Neural crest cell (in vitro differentiated cells): ENCODE measurements around the gene WNK2. TPM values are rescaled to one million over a fixed set of nuclear protein-coding genes. Genes with fewer than 3 reads are reported as not detected.
"Not testable (repeated sequence)": the region's sequence is repeated elsewhere in the genome, so short reads cannot be mapped to it uniquely, and the experiment has no call there.

Experiments
- DNase-seq: peaks from one replicate; pipeline ENCODE4 v3.0.0; 2021; ENCODE audit warnings: low read depth, mixed read lengths, low spot score
- H3K27ac Mint-ChIP-seq: one replicate; pipeline ENCODE4 v1.8.0; 2021; ENCODE audit warnings: mild to moderate bottlenecking, mixed read lengths; ENCODE audit not compliant: unreplicated experiment
- H3K27me3 Mint-ChIP-seq: 2 replicates; pipeline ENCODE4 v1.8.0; 2021; ENCODE audit warnings: low read depth, mild to moderate bottlenecking, mixed read lengths
- H3K36me3 Mint-ChIP-seq: 2 replicates; pipeline ENCODE4 v1.8.0; 2021; ENCODE audit warnings: low read depth, mild to moderate bottlenecking, mixed read lengths
- H3K4me1 Mint-ChIP-seq: 2 replicates; pipeline ENCODE4 v1.8.0; 2021; ENCODE audit warnings: mixed read lengths
- H3K4me3 Mint-ChIP-seq: one replicate; pipeline ENCODE4 v1.8.0; 2021; ENCODE audit warnings: mild to moderate bottlenecking, mixed read lengths
- H3K9me3 Mint-ChIP-seq: 2 replicates; pipeline ENCODE4 v1.8.0; 2021; ENCODE audit warnings: mixed read lengths
- total RNA-seq: library from RNA; stranded (reverse); gene quantifications from 2 replicates; pipeline ENCODE4 v1.2.1, GENCODE V29; 2021
- TF ChIP-seq, protein P1 (sequence below): fragments of 200-600 bp; sonication (generic); conservative IDR thresholded peaks from 2 replicates; pipeline ENCODE4 v1.5.0; 2021; ENCODE audit warnings: antibody characterized with exemption, mild to moderate bottlenecking

The WNK2 gene
- total RNA-seq, 1 donor from 2014 or later = 27.8 TPM

DNA sequence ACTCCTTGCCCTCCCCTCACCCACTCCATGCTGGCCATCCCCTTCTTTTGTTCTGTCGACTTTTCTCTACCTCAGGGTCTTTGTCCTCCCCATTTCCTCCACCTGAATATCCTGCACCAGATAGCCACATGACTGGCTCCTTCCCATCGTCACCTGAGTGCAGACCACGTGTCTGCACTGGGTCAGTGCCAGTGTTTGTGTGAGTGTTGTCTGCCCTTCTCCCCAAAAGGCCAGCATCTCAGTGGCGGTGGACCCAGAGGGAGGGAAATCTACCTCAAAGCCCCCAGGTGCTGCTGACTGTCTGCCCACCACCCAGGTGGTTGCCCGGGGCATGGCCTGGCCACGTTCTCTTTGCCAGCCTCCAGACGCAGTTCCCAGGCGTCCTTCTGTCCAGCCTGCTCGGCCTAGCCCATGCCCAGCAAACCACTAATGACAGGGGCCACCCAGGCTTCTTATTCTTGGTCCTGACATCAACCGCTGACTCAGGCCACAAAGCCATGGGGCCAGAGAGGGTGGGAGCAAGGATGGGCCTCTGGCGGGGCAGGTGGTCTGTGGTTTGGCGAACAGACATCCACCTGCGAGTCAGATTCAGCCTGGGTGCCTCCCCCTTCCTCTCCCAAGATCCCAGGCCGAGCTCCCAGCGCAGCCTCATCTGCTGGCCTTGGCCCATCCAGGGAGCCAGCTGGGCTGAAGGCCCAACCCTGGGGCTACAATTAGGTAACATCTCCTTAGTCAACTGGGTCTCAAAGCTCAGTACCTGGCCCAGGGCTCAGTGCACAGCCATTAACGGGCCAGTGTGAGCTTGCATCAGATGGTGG lies 44.4 kb upstream of the WNK2 start:
- DNase-seq = no peak

GRCh38 chr9:93141771-93142483 lies 42.0 kb upstream of the WNK2 start:
- Mint-ChIP-seq H3K4me3 (no peak overlapping the region), H3K27me3 (no peaks in the 10 kb centered on the region), H3K9me3 (peaks cover 2% of the 10 kb centered on the region), H3K4me1 (peaks cover 5% of the 10 kb centered on the region), H3K36me3 (no peaks in the 10 kb centered on the region), H3K27ac (no peak overlapping the region)
- TF ChIP-seq, protein P1, sequence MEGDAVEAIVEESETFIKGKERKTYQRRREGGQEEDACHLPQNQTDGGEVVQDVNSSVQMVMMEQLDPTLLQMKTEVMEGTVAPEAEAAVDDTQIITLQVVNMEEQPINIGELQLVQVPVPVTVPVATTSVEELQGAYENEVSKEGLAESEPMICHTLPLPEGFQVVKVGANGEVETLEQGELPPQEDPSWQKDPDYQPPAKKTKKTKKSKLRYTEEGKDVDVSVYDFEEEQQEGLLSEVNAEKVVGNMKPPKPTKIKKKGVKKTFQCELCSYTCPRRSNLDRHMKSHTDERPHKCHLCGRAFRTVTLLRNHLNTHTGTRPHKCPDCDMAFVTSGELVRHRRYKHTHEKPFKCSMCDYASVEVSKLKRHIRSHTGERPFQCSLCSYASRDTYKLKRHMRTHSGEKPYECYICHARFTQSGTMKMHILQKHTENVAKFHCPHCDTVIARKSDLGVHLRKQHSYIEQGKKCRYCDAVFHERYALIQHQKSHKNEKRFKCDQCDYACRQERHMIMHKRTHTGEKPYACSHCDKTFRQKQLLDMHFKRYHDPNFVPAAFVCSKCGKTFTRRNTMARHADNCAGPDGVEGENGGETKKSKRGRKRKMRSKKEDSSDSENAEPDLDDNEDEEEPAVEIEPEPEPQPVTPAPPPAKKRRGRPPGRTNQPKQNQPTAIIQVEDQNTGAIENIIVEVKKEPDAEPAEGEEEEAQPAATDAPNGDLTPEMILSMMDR = no peak
- no peak for DNase-seq

More for the DNA sequence above, 44.4 kb upstream of the WNK2 start:
- Mint-ChIP-seq H3K27ac (no peak overlapping the region), H3K27me3 (no peaks in the 10 kb centered on the region), H3K36me3 (no peaks in the 10 kb centered on the region), H3K4me3 (no peak overlapping the region), H3K4me1 (peaks cover 9% of the 10 kb centered on the region), H3K9me3 (no peaks in the 10 kb centered on the region)
- TF ChIP-seq, protein P1 = no peak

- Mint-ChIP-seq H3K27ac (peak overlapping the region; percentile 78), H3K36me3 (no peaks in the 10 kb centered on the region), H3K9me3 (peaks cover 2% of the 10 kb centered on the region), H3K4me1 (peaks cover 5% of the 10 kb centered on the region), H3K27me3 (no peaks in the 10 kb centered on the region), H3K4me3 (no peak overlapping the region)
- DNase-seq = no peak
- TF ChIP-seq, protein P1 = no peak
These were observed 40.0 kb upstream of the WNK2 start for GRCh38 chr9:93143830-93144530.

DNA sequence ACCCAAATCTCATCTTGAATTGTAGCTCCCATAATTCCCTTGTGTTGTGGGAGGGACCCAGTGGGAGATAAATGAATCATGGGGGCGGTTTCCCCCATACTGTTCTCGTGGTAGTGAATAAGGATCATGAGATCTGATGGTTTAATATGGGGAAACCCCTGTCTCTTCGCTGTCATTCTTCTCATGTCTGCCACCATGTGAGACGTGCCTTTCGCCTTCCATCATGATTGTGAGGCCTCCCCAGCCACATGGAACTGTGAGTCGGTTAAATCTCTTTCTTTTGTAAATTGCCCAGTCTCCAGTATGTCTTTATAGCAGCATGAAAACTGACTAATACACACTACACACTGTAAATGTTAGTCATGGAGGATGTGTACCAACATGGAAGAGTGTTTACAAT lies 37.2 kb upstream of the WNK2 start:
- DNase-seq, H3K27ac Mint-ChIP-seq, H3K4me3 Mint-ChIP-seq, H3K4me1 Mint-ChIP-seq, H3K9me3 Mint-ChIP-seq, H3K36me3 Mint-ChIP-seq, H3K27me3 Mint-ChIP-seq: not testable (repeated sequence)

- Mint-ChIP-seq H3K27ac (no peak overlapping the region), H3K4me1 (peaks cover 5% of the 10 kb centered on the region), H3K27me3 (no peaks in the 10 kb centered on the region), H3K36me3 (no peaks in the 10 kb centered on the region), H3K4me3 (no peak overlapping the region), H3K9me3 (peaks cover 2% of the 10 kb centered on the region)
- TF ChIP-seq, protein P1 = no peak
- no peak for DNase-seq
These were observed 36.3 kb upstream of the WNK2 start for GRCh38 chr9:93147632-93148031.
